PC-9 (cell line): ENCODE data around the gene ESRP2.

ENCODE experiments used
- CTCF ChIP-seq: fragments of 200-600 bp; sonication (generic); conservative IDR thresholded peaks from 2 replicates; pipeline ENCODE4 v1.6.1; 2017; ENCODE audit warnings: mixed run types, antibody characterized with exemption, mild to moderate bottlenecking, moderate library complexity
- EZH2 ChIP-seq: fragments of 200-600 bp; sonication (generic); IDR thresholded peaks from 2 replicates; pipeline ENCODE4 v1.8.0; 2017; ENCODE audit warnings: antibody characterized with exemption, low read depth

- TF ChIP-seq CTCF (no peak), EZH2 (no peak)
Observed at GRCh38 chr16:68253721-68254120, 17.8 kb upstream of the ESRP2 start.
